Right lobe of liver (tissue), 4 donors: ENCODE data around the gene PEX1.

Experiments
- POLR2A ChIP-seq: fragments of 450-650 bp; IDR thresholded peaks from one replicate; pipeline ENCODE4 v1.6.1; 2017; ENCODE audit warnings: antibody characterized with exemption, mild to moderate bottlenecking
- TF ChIP-seq, protein P1 (sequence below), 4 donors: fragments of 200-600 bp in 3 of 4; fragments of 450-650 bp in 1 of 4; IDR thresholded peaks; one replicate each; pipeline versions ENCODE4 v1.5.1 to v1.8.0; 2016 to 2022; ENCODE audit warnings: antibody characterized with exemption in 4 of 4, mild to moderate bottlenecking in 2 of 4
- donor health status: DM: no; HTN: no; CAD: no.
- donor health status: DM: no; HTN: no; CAD: no.
- donor health status: DM: no; HTN: yes; CAD: no.

DNA sequence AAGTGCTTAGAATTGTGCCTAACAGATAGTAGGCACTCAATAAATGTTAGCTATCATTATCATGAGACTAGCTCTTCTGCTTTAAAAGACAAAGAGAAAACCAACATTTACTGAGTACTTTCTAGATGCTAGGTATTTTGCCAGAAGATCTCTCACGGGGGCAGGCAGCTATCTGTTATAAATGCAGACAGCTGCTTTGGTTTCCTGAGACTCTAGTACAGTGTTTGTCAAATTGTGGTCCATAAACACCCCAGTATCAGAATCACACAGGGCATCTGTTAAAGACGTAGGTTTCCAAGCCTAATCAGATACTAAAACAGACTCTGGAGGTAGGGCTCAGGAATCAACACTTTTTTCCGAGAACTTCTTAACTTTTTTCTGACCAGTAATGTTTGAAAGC, 48.0 kb upstream of the PEX1 start:
- TF ChIP-seq, protein P1, sequence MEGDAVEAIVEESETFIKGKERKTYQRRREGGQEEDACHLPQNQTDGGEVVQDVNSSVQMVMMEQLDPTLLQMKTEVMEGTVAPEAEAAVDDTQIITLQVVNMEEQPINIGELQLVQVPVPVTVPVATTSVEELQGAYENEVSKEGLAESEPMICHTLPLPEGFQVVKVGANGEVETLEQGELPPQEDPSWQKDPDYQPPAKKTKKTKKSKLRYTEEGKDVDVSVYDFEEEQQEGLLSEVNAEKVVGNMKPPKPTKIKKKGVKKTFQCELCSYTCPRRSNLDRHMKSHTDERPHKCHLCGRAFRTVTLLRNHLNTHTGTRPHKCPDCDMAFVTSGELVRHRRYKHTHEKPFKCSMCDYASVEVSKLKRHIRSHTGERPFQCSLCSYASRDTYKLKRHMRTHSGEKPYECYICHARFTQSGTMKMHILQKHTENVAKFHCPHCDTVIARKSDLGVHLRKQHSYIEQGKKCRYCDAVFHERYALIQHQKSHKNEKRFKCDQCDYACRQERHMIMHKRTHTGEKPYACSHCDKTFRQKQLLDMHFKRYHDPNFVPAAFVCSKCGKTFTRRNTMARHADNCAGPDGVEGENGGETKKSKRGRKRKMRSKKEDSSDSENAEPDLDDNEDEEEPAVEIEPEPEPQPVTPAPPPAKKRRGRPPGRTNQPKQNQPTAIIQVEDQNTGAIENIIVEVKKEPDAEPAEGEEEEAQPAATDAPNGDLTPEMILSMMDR (IDR thresholded peaks at IDR 0.05): no peak
- no peak for TF ChIP-seq POLR2A
